Measurements from ENCODE around the gene IL9R.
"Not testable (repeated sequence)": the region's sequence is repeated elsewhere in the genome, so short reads cannot be mapped to it uniquely, and the experiment has no call there.

The IL9R gene

GRCh38 chrX:155998116-155998515 is 620 bp downstream of the IL9R start (continued):
- no peak for TF ChIP-seq HOXA7 (CRISPR knock-in tag; IDR thresholded peaks at IDR 0.05; ENCODE audit: borderline replicate concordance)
- TF ChIP-seq KLF7 (tag by site-specific recombination; IDR thresholded peaks at IDR 0.05; ENCODE audit: borderline replicate concordance) = no peak
- TF ChIP-seq ZNF423 (tag by site-specific recombination; IDR thresholded peaks at IDR 0.05) = no peak
- no peak for TF ChIP-seq PRDM1 (tag by site-specific recombination; IDR thresholded peaks at IDR 0.05)
- no peak for TF ChIP-seq ZBTB48 (tag by site-specific recombination; IDR thresholded peaks at IDR 0.05)
- TF ChIP-seq SCRT1 (tag by site-specific recombination; IDR thresholded peaks at IDR 0.05; ENCODE audit: borderline replicate concordance) = no peak
- no peak for TF ChIP-seq ZNF555 (tag by site-specific recombination; conservative IDR thresholded peaks at IDR 0.05)

- POLR2A ChIA-PET = no interaction called here
Observed at GRCh38 chrX:155998761-155999510, 1.4 kb downstream of the IL9R start.

GRCh38 chrX:155999751-156000150 is 2.3 kb downstream of the IL9R start:
- CTCF ChIA-PET; H3K4me3 ChIP-seq (ENCODE audit: low read depth, low read length); H3K36me3 ChIP-seq (ENCODE audit: control insufficient read depth in 2 of 2, insufficient read depth in 1 of 2, low read length in 2 of 2): not testable (repeated sequence)

More at GRCh38 chrX:155998761-155999510, 1.4 kb downstream of the IL9R start:
- no peak for TF ChIP-seq SETDB1 (IDR thresholded peaks at IDR 0.05; ENCODE audit: insufficient read length, low read length)
- TF ChIP-seq ZNF768 (tag by site-specific recombination; IDR thresholded peaks at IDR 0.05) = no peak
- TF ChIP-seq ZNF37A (tag by site-specific recombination; IDR thresholded peaks at IDR 0.05) = no peak
- no peak for TF ChIP-seq ZFP41 (tag by site-specific recombination; IDR thresholded peaks at IDR 0.05; ENCODE audit: borderline replicate concordance)
- no peak for TF ChIP-seq EGR2 (tag by site-specific recombination; IDR thresholded peaks at IDR 0.05; ENCODE audit: low read depth)
- TF ChIP-seq KLF10 (tag by site-specific recombination; IDR thresholded peaks at IDR 0.05) = no peak
- TF ChIP-seq ZNF223 (tag by site-specific recombination; IDR thresholded peaks at IDR 0.05) = no peak
- no peak for TF ChIP-seq ZBTB48 (tag by site-specific recombination; IDR thresholded peaks at IDR 0.05)
- no peak for TF ChIP-seq ZNF558 (tag by site-specific recombination; IDR thresholded peaks at IDR 0.05)
- H3K4me3 ChIP-seq (ENCODE audit: low read depth, low read length) = no peak overlapping the region
- H3K9me3 ChIP-seq (ENCODE audit: control insufficient read depth, insufficient read depth, low read depth, low read length) = no peaks in the 10 kb centered on the region
- H3K27ac ChIP-seq (ENCODE audit: extremely low read depth, low read depth, low read length) = no peak overlapping the region
- no peaks in the 10 kb centered on the region for H3K36me3 ChIP-seq (ENCODE audit: control insufficient read depth in 2 of 2, insufficient read depth in 1 of 2, low read length in 2 of 2)
- CTCF ChIA-PET = no interaction called here
- no peaks in the 10 kb centered on the region for H3K4me1 ChIP-seq (ENCODE audit: control insufficient read depth, insufficient read depth, low read length)

GRCh38 chrX:156000361-156000926 is 2.9 kb downstream of the IL9R start:
- Histone ChIP-seq H3K4me1 (ENCODE audit: control insufficient read depth, insufficient read depth, low read length) (no peaks in the 10 kb centered on the region), H3K4me3 (ENCODE audit: low read depth, low read length) (no peak overlapping the region), H3K27ac (ENCODE audit: extremely low read depth, low read depth, low read length) (no peak overlapping the region), H3K9me3 (ENCODE audit: control insufficient read depth, insufficient read depth, low read depth, low read length) (no peaks in the 10 kb centered on the region), H3K36me3 (ENCODE audit: control insufficient read depth in 2 of 2, insufficient read depth in 1 of 2, low read length in 2 of 2) (no peaks in the 10 kb centered on the region)
- CTCF ChIA-PET = no interaction called here
- TF ChIP-seq ZNF791 (tag by site-specific recombination; IDR thresholded peaks at IDR 0.05) (no peak), ZNF169 (tag by site-specific recombination; IDR thresholded peaks at IDR 0.05) (no peak), ZNF248 (tag by site-specific recombination; IDR thresholded peaks at IDR 0.05) (no peak), GLIS1 (tag by site-specific recombination; IDR thresholded peaks at IDR 0.05) (no peak), KLF17 (tag by site-specific recombination; IDR thresholded peaks at IDR 0.05) (no peak), ZBTB7A (tag by site-specific recombination; IDR thresholded peaks at IDR 0.05; ENCODE audit: low read depth) (no peak), OVOL3 (tag by site-specific recombination; IDR thresholded peaks at IDR 0.05) (no peak), ZNF473 (tag by site-specific recombination; IDR thresholded peaks at IDR 0.05) (no peak), ZNF266 (tag by site-specific recombination; IDR thresholded peaks at IDR 0.05; ENCODE audit: low read depth) (no peak), ZNF404 (tag by site-specific recombination; IDR thresholded peaks at IDR 0.05) (no peak)
- POLR2A ChIA-PET = no interaction called here

More at GRCh38 chrX:155999751-156000150, 2.3 kb downstream of the IL9R start:
- TF ChIP-seq GLIS1 (tag by site-specific recombination; IDR thresholded peaks at IDR 0.05) = 0 out of 2 replicates have a peak, but pooled peaks have one; percentile 12
- H3K4me1 ChIP-seq (ENCODE audit: control insufficient read depth, insufficient read depth, low read length); H3K27ac ChIP-seq (ENCODE audit: extremely low read depth, low read depth, low read length); POLR2A ChIA-PET; H3K9me3 ChIP-seq (ENCODE audit: control insufficient read depth, insufficient read depth, low read depth, low read length): not testable (repeated sequence)
